Dendritic cell treated with granulocyte-macrophage colony-stimulating factor and Interleukin-4, amounts not matched to agents 40 ng/mL and 50 ng/mL, for 4 days (primary cell): Measurements from ENCODE around the gene DEF6.
A peak's percentile ranks its signal among the peaks of the same experiment; 100 is the strongest.

Experiments
- H3K27ac Mint-ChIP-seq: one replicate; pipeline ENCODE4 v1.8.0; 2022; ENCODE audit warnings: mild to moderate bottlenecking, mixed read lengths
- H3K27me3 Mint-ChIP-seq: one replicate; pipeline ENCODE4 v1.8.0; 2022; ENCODE audit warnings: mild to moderate bottlenecking, mixed read lengths
- H3K36me3 Mint-ChIP-seq: one replicate; pipeline ENCODE4 v1.8.0; 2022; ENCODE audit warnings: low read depth, mixed read lengths
- H3K4me1 Mint-ChIP-seq: one replicate; pipeline ENCODE4 v1.8.0; 2022; ENCODE audit warnings: low read depth, mixed read lengths
- H3K4me3 Mint-ChIP-seq: one replicate; pipeline ENCODE4 v1.8.0; 2022; ENCODE audit warnings: mild to moderate bottlenecking, moderate library complexity, mixed read lengths
- H3K9me3 Mint-ChIP-seq: one replicate; pipeline ENCODE4 v1.8.0; 2022; ENCODE audit warnings: mixed read lengths
- intact Hi-C: fragments of 100-400 bp; cut with micrococcal nuclease; formaldehyde crosslinking; loops from one replicate; pipeline ENCODE4 v1.15.0; 2022

DEF6 gene, protein sequence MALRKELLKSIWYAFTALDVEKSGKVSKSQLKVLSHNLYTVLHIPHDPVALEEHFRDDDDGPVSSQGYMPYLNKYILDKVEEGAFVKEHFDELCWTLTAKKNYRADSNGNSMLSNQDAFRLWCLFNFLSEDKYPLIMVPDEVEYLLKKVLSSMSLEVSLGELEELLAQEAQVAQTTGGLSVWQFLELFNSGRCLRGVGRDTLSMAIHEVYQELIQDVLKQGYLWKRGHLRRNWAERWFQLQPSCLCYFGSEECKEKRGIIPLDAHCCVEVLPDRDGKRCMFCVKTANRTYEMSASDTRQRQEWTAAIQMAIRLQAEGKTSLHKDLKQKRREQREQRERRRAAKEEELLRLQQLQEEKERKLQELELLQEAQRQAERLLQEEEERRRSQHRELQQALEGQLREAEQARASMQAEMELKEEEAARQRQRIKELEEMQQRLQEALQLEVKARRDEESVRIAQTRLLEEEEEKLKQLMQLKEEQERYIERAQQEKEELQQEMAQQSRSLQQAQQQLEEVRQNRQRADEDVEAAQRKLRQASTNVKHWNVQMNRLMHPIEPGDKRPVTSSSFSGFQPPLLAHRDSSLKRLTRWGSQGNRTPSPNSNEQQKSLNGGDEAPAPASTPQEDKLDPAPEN

GRCh38 chr6:35297601-35298481 is at the start of gene DEF6:
Gene DEF6 (plus strand): TSS chr6:35297818. CDS start chr6:35297857, 39 bp downstream.
- Mint-ChIP-seq H3K27me3 (no peaks in the 10 kb centered on the region), H3K9me3 (no peaks in the 10 kb centered on the region), H3K36me3 (peaks cover 42% of the 10 kb centered on the region), H3K4me1 (peaks cover 56% of the 10 kb centered on the region), H3K27ac (peak within 1 kb of the TSS; percentile 78), H3K4me3 (peak within 1 kb of the TSS; percentile 79)
- intact Hi-C loops = loop anchor here (1.0 to 5.0 kb wide), 4 partner anchors 29 to 170 kb away; partner anchors contain the start of genes PPARD and RPL10A

- Mint-ChIP-seq H3K27ac (no peak overlapping the region), H3K4me3 (no peak overlapping the region), H3K4me1 (peaks cover 34% of the 10 kb centered on the region), H3K27me3 (peaks cover 2% of the 10 kb centered on the region), H3K9me3 (no peaks in the 10 kb centered on the region), H3K36me3 (peaks cover 22% of the 10 kb centered on the region)
- intact Hi-C loops = no loop called here
Observed at GRCh38 chr6:35248300-35248699, 49.3 kb upstream of the DEF6 start.

DNA sequence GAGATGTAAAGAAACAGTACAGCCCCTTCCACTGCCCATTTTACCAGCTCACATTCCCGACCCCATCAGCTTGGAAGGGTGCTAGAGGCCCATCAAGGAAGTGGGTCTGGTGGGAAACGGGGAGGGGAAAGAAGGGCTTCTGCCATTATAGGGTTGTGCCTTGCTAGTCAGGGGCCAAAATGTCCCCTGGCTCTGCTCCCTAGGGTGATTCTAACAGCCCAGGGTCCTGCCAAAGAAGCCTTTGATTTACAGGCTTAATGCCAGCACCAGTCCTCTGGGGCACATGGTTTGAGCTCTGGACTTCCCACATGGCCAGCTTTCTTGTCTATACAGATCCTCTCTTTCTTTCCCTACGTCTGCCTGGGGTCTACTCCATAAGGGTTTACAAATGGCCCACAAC is 48.7 kb upstream of the DEF6 start:
- H3K27me3 Mint-ChIP-seq = peaks cover 2% of the 10 kb centered on the region
- no peak overlapping the region for H3K27ac Mint-ChIP-seq
- H3K36me3 Mint-ChIP-seq = peaks cover 20% of the 10 kb centered on the region
- H3K4me3 Mint-ChIP-seq = no peak overlapping the region
- H3K4me1 Mint-ChIP-seq = peaks cover 34% of the 10 kb centered on the region
- H3K9me3 Mint-ChIP-seq = no peaks in the 10 kb centered on the region
- intact Hi-C loops = no loop called here

GRCh38 chr6:35251949-35252348 is 45.7 kb upstream of the DEF6 start:
- H3K4me3 Mint-ChIP-seq = no peak overlapping the region
- intact Hi-C loops = no loop called here
- peaks cover 23% of the 10 kb centered on the region for H3K4me1 Mint-ChIP-seq
- H3K36me3 Mint-ChIP-seq = no peaks in the 10 kb centered on the region
- H3K27me3 Mint-ChIP-seq = peaks cover 2% of the 10 kb centered on the region
- H3K27ac Mint-ChIP-seq = no peak overlapping the region
- no peaks in the 10 kb centered on the region for H3K9me3 Mint-ChIP-seq

GRCh38 chr6:35253249-35253648 is 44.4 kb upstream of the DEF6 start:
- Mint-ChIP-seq H3K4me1 (peaks cover 16% of the 10 kb centered on the region), H3K27ac (no peak overlapping the region), H3K4me3 (no peak overlapping the region), H3K27me3 (no peaks in the 10 kb centered on the region), H3K9me3 (no peaks in the 10 kb centered on the region), H3K36me3 (no peaks in the 10 kb centered on the region)
- intact Hi-C loops = no loop called here

GRCh38 chr6:35258336-35258735 is 39.3 kb upstream of the DEF6 start:
- Mint-ChIP-seq H3K27ac (peak overlapping the region; percentile 91), H3K4me1 (peaks cover 39% of the 10 kb centered on the region)
- intact Hi-C loops = no loop called here

GRCh38 chr6:35258858-35259193 is 38.8 kb upstream of the DEF6 start:
- Mint-ChIP-seq H3K27me3 (no peaks in the 10 kb centered on the region), H3K27ac (peak overlapping the region; percentile 91), H3K4me3 (peak overlapping the region; percentile 88), H3K36me3 (peaks cover 14% of the 10 kb centered on the region), H3K9me3 (no peaks in the 10 kb centered on the region), H3K4me1 (peaks cover 40% of the 10 kb centered on the region)
- intact Hi-C loops = no loop called here

More at GRCh38 chr6:35258336-35258735, 39.3 kb upstream of the DEF6 start:
- H3K27me3 Mint-ChIP-seq = no peaks in the 10 kb centered on the region
- H3K4me3 Mint-ChIP-seq = peak overlapping the region; percentile 88
- no peaks in the 10 kb centered on the region for H3K9me3 Mint-ChIP-seq
- H3K36me3 Mint-ChIP-seq = peaks cover 14% of the 10 kb centered on the region

GRCh38 chr6:35259194-35259947 is 38.2 kb upstream of the DEF6 start, which contains the start of gene ZNF76:
Gene ZNF76 (plus strand): TSS chr6:35259735. CDS start chr6:35281152, 21,417 bp downstream.
- intact Hi-C loops = no loop called here
- Mint-ChIP-seq H3K4me3 (peak within 1 kb of the TSS; percentile 88), H3K27me3 (no peaks in the 10 kb centered on the region), H3K9me3 (no peaks in the 10 kb centered on the region), H3K36me3 (peaks cover 14% of the 10 kb centered on the region), H3K4me1 (peaks cover 45% of the 10 kb centered on the region), H3K27ac (peak within 1 kb of the TSS; percentile 91)

- Mint-ChIP-seq H3K4me1 (peaks cover 47% of the 10 kb centered on the region), H3K9me3 (no peaks in the 10 kb centered on the region), H3K4me3 (peak overlapping the region; percentile 88), H3K27ac (peak overlapping the region; percentile 91), H3K36me3 (peaks cover 14% of the 10 kb centered on the region), H3K27me3 (no peaks in the 10 kb centered on the region)
- intact Hi-C loops = no loop called here
Observed at GRCh38 chr6:35259948-35260590, 37.5 kb upstream of the DEF6 start.

GRCh38 chr6:35260591-35261570 is 36.7 kb upstream of the DEF6 start:
- intact Hi-C loops = no loop called here
- Mint-ChIP-seq H3K27ac (peak overlapping the region; percentile 91), H3K27me3 (no peaks in the 10 kb centered on the region), H3K36me3 (peaks cover 14% of the 10 kb centered on the region), H3K4me1 (peaks cover 53% of the 10 kb centered on the region), H3K4me3 (peak overlapping the region; percentile 88), H3K9me3 (no peaks in the 10 kb centered on the region)

DNA sequence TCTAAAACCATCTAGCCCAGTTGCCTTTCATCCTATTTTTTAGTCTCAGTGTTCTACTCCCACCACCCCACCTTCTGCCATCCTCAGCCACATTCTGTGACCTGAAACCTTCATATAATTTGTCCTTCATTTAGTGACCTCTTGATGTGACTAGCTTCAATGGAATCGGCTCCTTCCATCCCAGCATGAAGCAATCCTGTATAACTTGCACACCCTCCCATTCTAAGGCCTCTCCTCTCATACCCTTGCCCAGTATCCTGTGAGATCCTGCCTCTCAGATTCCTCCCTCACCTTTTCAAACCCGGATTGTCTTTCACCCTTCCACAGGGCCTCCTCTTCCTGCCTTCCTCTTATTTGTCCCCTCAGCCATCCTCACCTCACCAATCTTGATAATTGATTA is 35.0 kb upstream of the DEF6 start:
- Mint-ChIP-seq H3K4me3 (no peak overlapping the region), H3K27me3 (no peaks in the 10 kb centered on the region), H3K9me3 (no peaks in the 10 kb centered on the region), H3K4me1 (peaks cover 57% of the 10 kb centered on the region), H3K27ac (no peak overlapping the region), H3K36me3 (peaks cover 14% of the 10 kb centered on the region)
- intact Hi-C loops = no loop called here
